ENCODE data around the gene LMNA.
"Not testable (repeated sequence)": the region's sequence is repeated elsewhere in the genome, so short reads cannot be mapped to it uniquely, and the experiment has no call there.

Gene LMNA

DNA sequence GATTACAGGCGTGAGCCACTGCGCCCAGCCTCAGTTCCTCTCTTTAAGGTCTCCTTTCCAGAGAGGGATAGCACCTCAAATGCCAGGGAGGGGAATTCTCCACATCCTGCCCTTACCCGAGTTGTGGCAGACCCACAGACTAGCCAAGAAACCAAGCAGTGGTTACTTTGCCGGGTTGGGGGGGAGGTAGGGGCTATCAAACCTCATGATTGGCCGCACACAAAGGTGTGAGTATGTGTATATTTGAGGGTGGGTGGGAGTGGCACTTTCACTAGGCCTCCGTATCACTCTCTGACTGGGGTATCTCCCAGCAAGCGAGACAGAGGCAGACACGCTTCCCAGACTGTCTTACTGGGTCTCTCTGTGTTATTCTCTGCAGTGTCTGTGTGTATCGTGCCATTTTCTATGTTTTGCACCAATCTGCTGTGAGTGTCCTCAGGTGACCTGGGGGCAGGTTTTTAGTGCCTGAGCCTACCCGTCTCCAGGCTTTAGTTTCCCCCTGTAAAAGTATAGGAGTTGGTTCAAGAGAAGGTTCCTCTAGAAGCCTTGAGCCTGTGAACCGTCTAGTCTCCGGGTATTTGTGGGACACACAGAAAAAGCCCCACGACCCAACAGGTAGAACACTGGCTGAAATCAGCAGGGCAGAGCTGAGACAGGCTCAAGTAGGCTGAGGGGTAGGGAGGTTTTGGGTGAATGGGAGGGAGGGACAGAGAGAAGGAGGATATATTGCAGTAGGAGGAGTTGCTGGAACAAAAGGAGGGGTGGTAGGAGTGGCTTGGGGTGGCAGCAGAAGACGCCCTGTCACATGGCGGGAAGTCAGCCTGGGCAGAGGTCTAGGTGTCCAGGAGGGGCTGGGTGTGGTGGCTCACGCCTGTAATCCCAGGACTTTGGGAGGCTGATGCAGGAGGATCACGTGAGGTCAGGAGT lies 10.3 kb downstream of the LMNA start:
- peaks cover 13% of the 10 kb centered on the region for H3K36me3 ChIP-seq (ENCODE audit: insufficient read depth, low read length)
- no peaks in the 10 kb centered on the region for H3K27me3 ChIP-seq (ENCODE audit: insufficient read depth, low read length)
- H3K4me1 ChIP-seq (ENCODE audit: insufficient read depth, low read length), result peaks cover 45% of the 10 kb centered on the region
- no peak overlapping the region for H3K4me3 ChIP-seq (ENCODE audit: low read length)
- no peaks in the 10 kb centered on the region for H3K9me3 ChIP-seq (ENCODE audit: low read length)
- H2AFZ ChIP-seq (ENCODE audit: low read depth, low read length), result no peak overlapping the region

DNA sequence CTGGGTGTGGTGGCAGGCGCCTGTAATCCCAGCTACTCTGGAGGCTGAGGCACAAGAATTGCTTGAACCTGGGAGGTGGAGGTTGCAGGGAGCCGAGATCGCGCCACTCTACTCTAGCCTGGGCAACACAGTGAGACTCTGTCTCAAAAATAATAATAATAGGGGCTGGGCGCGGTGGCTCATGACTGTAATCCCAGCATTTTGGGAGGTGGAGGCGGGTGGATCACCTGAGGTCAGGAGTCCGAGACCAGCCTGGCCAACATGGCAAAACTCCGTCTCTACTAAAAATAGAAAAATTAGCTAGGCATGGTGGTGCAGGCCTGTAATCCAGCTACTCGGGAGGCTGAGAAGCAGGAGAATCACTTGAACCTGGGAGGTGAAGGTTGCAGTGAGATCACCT lies 11.0 kb downstream of the LMNA start:
- H3K36me3 ChIP-seq (ENCODE audit: insufficient read depth, low read length); H3K9me3 ChIP-seq (ENCODE audit: low read length); H3K27me3 ChIP-seq (ENCODE audit: insufficient read depth, low read length); H3K4me3 ChIP-seq (ENCODE audit: low read length); H2AFZ ChIP-seq (ENCODE audit: low read depth, low read length): not testable (repeated sequence)
- H3K4me1 ChIP-seq (ENCODE audit: insufficient read depth, low read length), result peaks cover 49% of the 10 kb centered on the region

DNA sequence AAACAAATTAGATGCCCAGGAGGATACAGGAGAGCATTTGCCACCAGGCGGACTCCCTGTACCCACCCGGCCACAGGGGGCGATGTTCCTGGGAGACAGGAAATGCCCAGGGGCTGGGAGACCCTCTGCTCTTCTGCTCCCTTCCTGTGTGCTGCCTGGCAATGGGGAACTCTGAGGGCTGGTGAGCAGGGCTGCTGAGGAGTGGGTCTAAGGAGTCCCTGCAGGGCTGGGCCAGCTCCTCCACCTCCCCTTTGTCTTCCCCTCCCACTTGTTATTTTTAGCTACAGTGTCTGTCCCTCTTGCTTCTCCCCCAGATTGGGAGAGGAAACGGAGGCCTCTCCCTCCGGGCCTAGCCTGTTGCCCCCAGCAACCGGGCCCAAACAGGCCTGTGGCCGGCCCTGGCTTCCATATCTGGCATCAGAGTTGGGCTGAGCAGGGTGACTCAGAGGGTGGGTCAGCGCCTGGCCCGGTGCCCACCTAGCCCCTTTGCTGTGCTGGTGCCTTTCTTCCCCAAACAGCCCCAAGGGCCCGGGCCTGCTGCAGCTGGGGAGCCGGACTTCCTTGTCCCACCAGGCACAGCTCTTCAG lies 11.6 kb downstream of the LMNA start:
- H3K27me3 ChIP-seq (ENCODE audit: insufficient read depth, low read length), result no peaks in the 10 kb centered on the region
- peaks cover 9% of the 10 kb centered on the region for H3K36me3 ChIP-seq (ENCODE audit: insufficient read depth, low read length)
- peaks cover 49% of the 10 kb centered on the region for H3K4me1 ChIP-seq (ENCODE audit: insufficient read depth, low read length)
- no peak overlapping the region for H3K4me3 ChIP-seq (ENCODE audit: low read length)
- no peak overlapping the region for H2AFZ ChIP-seq (ENCODE audit: low read depth, low read length)
- H3K9me3 ChIP-seq (ENCODE audit: low read length), result no peaks in the 10 kb centered on the region

DNA sequence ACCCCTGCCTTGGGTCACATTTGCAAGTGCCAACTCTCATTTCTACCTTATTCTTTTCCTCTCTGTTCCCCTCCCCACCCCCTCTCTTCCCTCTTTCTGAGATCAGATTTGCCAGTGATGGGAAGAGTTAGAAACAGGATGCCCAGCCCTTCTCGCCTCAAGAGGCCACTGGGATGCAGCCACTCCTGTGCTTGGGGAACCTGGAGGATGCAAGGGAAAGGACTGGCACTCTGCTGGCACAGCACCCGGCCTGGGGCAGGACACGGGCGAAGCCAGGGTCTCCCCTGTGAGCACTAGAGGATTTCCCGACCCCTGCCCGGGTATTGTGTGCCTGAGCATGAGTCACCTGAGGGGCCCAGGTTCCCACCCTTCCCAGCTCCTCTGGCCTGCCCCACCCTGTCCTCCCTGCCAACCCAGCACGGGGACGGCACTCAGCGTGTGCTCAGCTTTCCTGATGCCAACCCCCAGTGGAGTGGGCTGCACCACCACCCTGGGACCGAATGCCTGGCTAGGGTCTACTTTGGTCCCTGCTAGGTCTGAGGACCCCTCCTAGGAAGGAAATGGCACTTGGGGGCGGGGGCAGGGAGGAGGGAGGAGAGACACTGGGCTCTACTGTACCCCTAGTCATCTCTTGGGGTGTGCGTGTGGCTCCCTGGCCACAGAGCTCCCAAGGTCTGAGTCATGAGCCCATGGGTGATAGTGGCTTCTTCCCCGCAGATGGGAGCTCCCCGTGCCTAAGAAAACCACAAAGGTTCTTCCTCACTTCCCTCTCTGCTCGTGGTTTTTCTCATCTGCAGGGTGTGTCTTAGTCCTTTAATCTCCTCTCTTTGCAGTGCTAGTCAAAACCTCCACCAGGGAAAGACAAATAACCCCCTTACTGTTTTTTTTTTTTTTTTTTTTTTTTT lies 12.4 kb downstream of the LMNA start:
- Histone ChIP-seq H3K4me3 (ENCODE audit: low read length) (no peak overlapping the region), H3K36me3 (ENCODE audit: insufficient read depth, low read length) (peaks cover 10% of the 10 kb centered on the region), H2AFZ (ENCODE audit: low read depth, low read length) (no peak overlapping the region), H3K4me1 (ENCODE audit: insufficient read depth, low read length) (peaks cover 43% of the 10 kb centered on the region), H3K9me3 (ENCODE audit: low read length) (no peaks in the 10 kb centered on the region), H3K27me3 (ENCODE audit: insufficient read depth, low read length) (no peaks in the 10 kb centered on the region)

DNA sequence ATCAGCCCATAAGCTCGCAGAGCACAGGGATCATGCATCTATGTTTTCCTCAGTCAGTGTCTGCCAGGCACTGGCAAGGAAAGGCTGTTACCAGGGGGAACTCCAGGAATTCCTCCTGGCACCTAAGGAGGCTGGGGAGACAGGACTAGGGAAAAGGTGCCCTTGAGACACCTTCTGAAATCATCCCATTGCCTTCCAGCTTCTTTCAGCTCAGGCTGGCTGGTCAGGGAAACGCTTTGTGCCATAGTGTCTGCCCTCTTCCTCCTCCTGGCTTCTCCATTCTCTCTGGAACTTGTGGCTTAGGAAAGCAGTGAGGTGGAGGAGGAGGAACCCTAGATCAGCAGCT lies 13.8 kb downstream of the LMNA start:
- H3K4me3 ChIP-seq (ENCODE audit: low read length), result no peak overlapping the region
- peaks cover 30% of the 10 kb centered on the region for H3K4me1 ChIP-seq (ENCODE audit: insufficient read depth, low read length)
- no peak overlapping the region for H2AFZ ChIP-seq (ENCODE audit: low read depth, low read length)

DNA sequence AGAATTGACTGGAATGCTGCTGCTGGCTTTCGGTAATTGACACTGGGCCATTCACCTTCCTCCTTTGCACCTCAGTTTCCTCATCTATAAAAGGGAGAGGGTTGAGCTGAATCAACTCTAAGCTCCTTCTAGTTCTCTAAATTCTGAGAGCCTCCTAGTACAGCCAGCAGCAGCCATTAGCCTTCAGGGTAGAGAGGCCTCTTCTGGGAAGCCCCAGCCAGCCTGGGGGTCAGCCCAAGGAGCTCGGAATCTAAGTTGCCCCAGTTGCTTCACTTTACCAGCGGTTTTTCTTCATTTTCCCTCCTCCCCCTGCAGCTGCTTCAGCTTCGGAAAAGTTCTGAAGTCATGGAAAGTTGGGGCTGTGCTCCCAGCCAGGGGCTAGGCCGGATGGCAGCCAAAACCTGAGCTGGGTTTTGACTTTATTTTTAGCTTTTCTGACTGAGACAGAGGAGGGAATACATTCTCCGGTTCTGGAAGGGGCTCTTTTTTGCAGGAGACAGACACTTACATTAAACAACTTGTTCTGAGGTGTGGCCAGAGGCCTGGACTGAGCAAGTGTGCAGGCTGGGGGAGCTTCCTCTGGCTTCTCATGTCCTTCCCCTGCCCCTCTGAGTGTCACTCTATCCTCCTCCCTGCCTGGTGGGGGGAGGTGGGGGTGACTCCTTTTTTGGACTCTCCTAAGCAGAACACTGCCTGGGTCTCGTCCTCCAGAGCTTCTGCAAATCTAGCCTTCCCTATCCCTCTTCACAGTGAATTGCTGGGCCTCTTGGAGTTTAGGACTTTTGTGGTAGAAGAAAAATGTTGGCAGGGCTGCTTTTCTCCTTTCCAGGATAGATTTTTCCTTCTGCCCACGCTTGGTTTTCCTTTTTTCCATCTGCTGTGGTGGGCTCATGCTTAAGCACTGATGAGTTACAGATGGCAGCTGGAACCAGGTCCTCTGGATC lies 14.4 kb downstream of the LMNA start:
- H3K27me3 ChIP-seq (ENCODE audit: insufficient read depth, low read length), result no peaks in the 10 kb centered on the region
- peaks cover 23% of the 10 kb centered on the region for H3K4me1 ChIP-seq (ENCODE audit: insufficient read depth, low read length)
- H3K4me3 ChIP-seq (ENCODE audit: low read length), result no peak overlapping the region
- H3K36me3 ChIP-seq (ENCODE audit: insufficient read depth, low read length), result peaks cover 19% of the 10 kb centered on the region
- H2AFZ ChIP-seq (ENCODE audit: low read depth, low read length), result no peak overlapping the region
- H3K9me3 ChIP-seq (ENCODE audit: low read length), result no peaks in the 10 kb centered on the region

More for the DNA sequence above, 13.8 kb downstream of the LMNA start:
- Histone ChIP-seq H3K36me3 (ENCODE audit: insufficient read depth, low read length) (peaks cover 14% of the 10 kb centered on the region), H3K9me3 (ENCODE audit: low read length) (no peaks in the 10 kb centered on the region), H3K27me3 (ENCODE audit: insufficient read depth, low read length) (no peaks in the 10 kb centered on the region)

DNA sequence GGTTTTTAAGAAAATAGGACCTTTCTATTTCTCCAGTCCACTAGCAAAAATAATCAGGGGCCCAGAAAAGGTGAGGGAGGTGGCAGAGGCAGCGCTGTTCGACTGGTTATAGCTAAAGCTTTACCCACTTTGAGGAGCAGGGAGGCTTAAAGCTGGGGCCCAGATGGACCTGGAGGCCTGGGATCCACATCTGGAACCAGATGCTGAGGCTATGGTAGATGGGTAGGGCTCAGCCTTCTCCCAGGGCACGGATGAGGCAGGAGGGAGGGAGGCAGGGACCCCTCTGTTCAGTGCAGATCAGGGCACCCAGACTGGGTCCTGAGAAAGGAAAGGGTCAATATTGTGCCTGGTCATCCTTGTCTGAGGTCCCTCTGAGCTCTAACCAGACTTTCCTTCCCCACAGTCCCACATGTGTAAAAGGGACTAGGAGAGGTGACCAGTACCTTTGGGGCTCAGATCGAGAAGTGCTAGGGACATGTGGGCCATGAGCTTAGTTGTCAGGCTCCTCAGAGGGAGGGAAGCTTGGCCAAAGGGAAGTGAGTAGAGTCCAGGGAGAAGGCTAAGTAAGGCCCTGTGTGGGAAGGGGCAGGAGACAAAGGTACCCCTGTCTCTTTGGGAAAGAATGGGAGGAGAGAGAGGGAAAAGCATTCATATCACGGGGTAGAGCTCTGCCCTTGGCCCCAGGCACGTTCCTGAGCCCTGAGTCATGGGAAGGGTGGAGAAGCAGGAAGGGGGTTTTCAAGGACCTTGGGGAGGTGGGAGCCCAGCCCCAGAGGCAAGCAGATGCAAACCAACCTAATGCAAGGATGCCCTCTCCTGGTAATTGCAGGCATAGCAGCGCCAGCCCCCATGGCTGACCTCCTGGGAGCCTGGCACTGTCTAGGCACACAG lies 15.4 kb downstream of the LMNA start:
- Histone ChIP-seq H3K36me3 (ENCODE audit: insufficient read depth, low read length) (peaks cover 29% of the 10 kb centered on the region), H3K9me3 (ENCODE audit: low read length) (no peaks in the 10 kb centered on the region), H3K4me1 (ENCODE audit: insufficient read depth, low read length) (peaks cover 23% of the 10 kb centered on the region), H2AFZ (ENCODE audit: low read depth, low read length) (no peak overlapping the region), H3K27me3 (ENCODE audit: insufficient read depth, low read length) (no peaks in the 10 kb centered on the region), H3K4me3 (ENCODE audit: low read length) (no peak overlapping the region)

DNA sequence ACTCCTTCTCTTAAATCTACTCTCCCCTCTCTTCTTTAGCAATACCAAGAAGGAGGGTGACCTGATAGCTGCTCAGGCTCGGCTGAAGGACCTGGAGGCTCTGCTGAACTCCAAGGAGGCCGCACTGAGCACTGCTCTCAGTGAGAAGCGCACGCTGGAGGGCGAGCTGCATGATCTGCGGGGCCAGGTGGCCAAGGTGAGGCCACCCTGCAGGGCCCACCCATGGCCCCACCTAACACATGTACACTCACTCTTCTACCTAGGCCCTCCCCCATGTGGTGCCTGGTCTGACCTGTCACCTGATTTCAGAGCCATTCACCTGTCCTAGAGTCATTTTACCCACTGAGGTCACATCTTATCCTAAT lies 16.0 kb downstream of the LMNA start:
- H2AFZ ChIP-seq (ENCODE audit: low read depth, low read length), result no peak overlapping the region
- no peak overlapping the region for H3K4me3 ChIP-seq (ENCODE audit: low read length)
- H3K4me1 ChIP-seq (ENCODE audit: insufficient read depth, low read length), result peaks cover 23% of the 10 kb centered on the region
- peaks cover 35% of the 10 kb centered on the region for H3K36me3 ChIP-seq (ENCODE audit: insufficient read depth, low read length)
- no peaks in the 10 kb centered on the region for H3K27me3 ChIP-seq (ENCODE audit: insufficient read depth, low read length)
- H3K9me3 ChIP-seq (ENCODE audit: low read length), result no peaks in the 10 kb centered on the region

DNA sequence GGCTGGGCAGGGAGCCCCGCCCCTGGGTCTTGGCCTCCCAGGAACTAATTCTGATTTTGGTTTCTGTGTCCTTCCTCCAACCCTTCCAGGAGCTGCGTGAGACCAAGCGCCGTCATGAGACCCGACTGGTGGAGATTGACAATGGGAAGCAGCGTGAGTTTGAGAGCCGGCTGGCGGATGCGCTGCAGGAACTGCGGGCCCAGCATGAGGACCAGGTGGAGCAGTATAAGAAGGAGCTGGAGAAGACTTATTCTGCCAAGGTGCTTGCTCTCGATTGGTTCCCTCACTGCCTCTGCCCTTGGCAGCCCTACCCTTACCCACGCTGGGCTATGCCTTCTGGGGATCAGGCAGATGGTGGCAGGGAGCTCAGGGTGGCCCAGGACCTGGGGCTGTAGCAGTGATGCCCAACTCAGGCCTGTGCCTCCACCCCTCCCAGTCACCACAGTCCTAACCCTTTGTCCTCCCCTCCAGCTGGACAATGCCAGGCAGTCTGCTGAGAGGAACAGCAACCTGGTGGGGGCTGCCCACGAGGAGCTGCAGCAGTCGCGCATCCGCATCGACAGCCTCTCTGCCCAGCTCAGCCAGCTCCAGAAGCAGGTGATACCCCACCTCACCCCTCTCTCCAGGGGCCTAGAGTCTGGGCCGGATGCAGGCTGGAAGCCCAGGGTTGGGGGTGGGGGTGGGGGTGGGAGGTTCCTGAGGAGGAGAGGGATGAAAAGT lies 20.4 kb downstream of the LMNA start:
- Histone ChIP-seq H3K4me1 (ENCODE audit: insufficient read depth, low read length) (peaks cover 4% of the 10 kb centered on the region), H3K36me3 (ENCODE audit: insufficient read depth, low read length) (peaks cover 73% of the 10 kb centered on the region), H3K9me3 (ENCODE audit: low read length) (no peaks in the 10 kb centered on the region)

DNA sequence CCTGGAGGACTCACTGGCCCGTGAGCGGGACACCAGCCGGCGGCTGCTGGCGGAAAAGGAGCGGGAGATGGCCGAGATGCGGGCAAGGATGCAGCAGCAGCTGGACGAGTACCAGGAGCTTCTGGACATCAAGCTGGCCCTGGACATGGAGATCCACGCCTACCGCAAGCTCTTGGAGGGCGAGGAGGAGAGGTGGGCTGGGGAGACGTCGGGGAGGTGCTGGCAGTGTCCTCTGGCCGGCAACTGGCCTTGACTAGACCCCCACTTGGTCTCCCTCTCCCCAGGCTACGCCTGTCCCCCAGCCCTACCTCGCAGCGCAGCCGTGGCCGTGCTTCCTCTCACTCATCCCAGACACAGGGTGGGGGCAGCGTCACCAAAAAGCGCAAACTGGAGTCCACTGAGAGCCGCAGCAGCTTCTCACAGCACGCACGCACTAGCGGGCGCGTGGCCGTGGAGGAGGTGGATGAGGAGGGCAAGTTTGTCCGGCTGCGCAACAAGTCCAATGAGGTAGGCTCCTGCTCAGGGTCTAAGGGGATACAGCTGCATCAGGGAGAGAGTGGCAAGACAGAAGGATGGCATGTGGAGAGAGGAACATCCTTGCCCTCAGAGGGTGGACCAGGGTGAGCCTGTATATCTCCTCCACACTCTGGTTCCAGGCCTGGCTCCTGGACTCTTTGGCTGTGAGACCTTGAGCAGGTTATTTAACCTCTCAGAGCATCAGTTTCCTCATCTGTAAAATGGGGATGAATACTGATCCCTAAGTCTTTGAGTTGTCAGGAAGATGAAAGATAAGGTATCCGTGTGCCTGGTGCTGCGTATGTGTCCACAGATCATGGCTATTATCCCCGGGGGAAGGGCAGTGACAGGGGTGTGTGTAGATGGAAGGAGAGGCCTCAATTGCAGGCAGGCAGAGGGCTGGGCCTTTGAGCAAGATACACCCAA lies 21.7 kb downstream of the LMNA start:
- no peaks in the 10 kb centered on the region for H3K4me1 ChIP-seq (ENCODE audit: insufficient read depth, low read length)
- H3K9me3 ChIP-seq (ENCODE audit: low read length), result no peaks in the 10 kb centered on the region
- H2AFZ ChIP-seq (ENCODE audit: low read depth, low read length), result no peak overlapping the region
- H3K36me3 ChIP-seq (ENCODE audit: insufficient read depth, low read length), result peaks cover 76% of the 10 kb centered on the region
- H3K4me3 ChIP-seq (ENCODE audit: low read length), result no peak overlapping the region
- no peaks in the 10 kb centered on the region for H3K27me3 ChIP-seq (ENCODE audit: insufficient read depth, low read length)

More for the DNA sequence above, 20.4 kb downstream of the LMNA start:
- no peak overlapping the region for H2AFZ ChIP-seq (ENCODE audit: low read depth, low read length)
- H3K4me3 ChIP-seq (ENCODE audit: low read length), result no peak overlapping the region
- no peaks in the 10 kb centered on the region for H3K27me3 ChIP-seq (ENCODE audit: insufficient read depth, low read length)
